ENCODE data around the gene OR4N5.

The OR4N5 gene

DNA sequence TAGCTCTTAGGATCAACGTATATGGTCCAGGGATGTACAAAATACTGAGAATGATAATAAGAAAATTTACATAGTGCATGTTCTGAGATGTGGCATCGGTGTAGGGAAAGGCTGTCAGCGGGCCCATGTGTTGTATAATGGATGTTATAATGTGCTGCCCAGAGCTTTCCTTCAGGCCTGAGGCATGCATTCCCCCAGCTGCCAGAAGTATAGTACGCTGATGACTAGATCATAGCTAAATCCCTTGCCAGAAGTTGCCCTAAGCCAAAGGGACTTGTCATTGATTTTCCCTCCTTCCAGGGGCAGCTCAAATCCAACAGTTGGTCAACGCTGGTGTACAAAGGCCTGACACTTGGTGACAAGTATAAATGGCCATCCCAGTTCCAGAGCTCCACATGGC is 45.6 kb downstream of the OR4N5 start:
- TF ChIP-seq TAF1 (IDR thresholded peaks at IDR 0.05; ENCODE audit: low read depth, low read length) = no peak
- no peak for TF ChIP-seq POLR2AphosphoS5 (IDR thresholded peaks at IDR 0.05; ENCODE audit: low read depth, low read length)
- TF ChIP-seq POU2F2 (IDR thresholded peaks at IDR 0.05; ENCODE audit: low read depth, low read length) = no peak
- no peak for TF ChIP-seq POLR2A (IDR thresholded peaks at IDR 0.05; ENCODE audit: low read depth, low read length)
- DNase-seq (ENCODE audit: insufficient read length, low spot score) (no peak), FAIRE-seq (no peak)

DNA sequence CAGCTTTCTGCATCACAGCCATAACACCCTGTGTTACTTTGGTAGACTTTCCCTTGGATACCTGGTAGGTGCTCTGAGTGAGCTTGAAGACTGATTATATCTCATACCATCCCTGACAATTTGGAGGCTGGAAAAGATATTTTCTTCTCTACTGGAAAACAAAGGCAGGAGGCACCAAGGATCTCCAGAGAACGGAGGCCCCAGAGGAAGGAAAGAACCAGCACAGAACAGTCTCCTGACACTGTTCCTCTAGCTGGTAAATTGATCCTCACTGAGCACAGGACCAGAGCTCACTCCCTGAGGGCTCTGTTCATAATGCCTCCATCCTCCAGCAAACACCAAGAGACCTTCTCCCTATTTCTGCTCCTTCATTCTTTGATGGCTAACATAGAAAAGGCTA is 52.0 kb downstream of the OR4N5 start, which contains the start of gene OR11G2:
OR11G2 (plus strand) TSS at position 301 of the 400 bp plus-strand sequence. CDS start 6,542 bp downstream, outside the sequence.
- FAIRE-seq (no peak), DNase-seq (ENCODE audit: insufficient read length, low spot score) (no peak)
- TF ChIP-seq PAX5 (IDR thresholded peaks at IDR 0.05; ENCODE audit: insufficient read depth, low read length, severe bottlenecking) = no peak
- no peak for TF ChIP-seq SPI1 (IDR thresholded peaks at IDR 0.05; ENCODE audit: low read depth, low read length)
- no peak for TF ChIP-seq POLR2A (IDR thresholded peaks at IDR 0.05; ENCODE audit: low read depth, low read length)
- TF ChIP-seq POU2F2 (IDR thresholded peaks at IDR 0.05; ENCODE audit: low read depth, low read length) = no peak
- no peak for TF ChIP-seq TAF1 (IDR thresholded peaks at IDR 0.05; ENCODE audit: low read depth, low read length)
- TF ChIP-seq POLR2AphosphoS5 (IDR thresholded peaks at IDR 0.05; ENCODE audit: low read depth, low read length) = no peak

- no peak for FAIRE-seq
- TF ChIP-seq SPI1 (IDR thresholded peaks at IDR 0.05; ENCODE audit: low read depth, low read length) (no peak), POLR2A (IDR thresholded peaks at IDR 0.05; ENCODE audit: low read depth, low read length) (no peak), POU2F2 (IDR thresholded peaks at IDR 0.05; ENCODE audit: low read depth, low read length) (no peak), PAX5 (IDR thresholded peaks at IDR 0.05; ENCODE audit: insufficient read depth, low read length, severe bottlenecking) (no peak), POLR2AphosphoS5 (IDR thresholded peaks at IDR 0.05; ENCODE audit: low read depth, low read length) (no peak), TAF1 (IDR thresholded peaks at IDR 0.05; ENCODE audit: low read depth, low read length) (no peak)
- DNase-seq (ENCODE audit: insufficient read length, low spot score) = no peak
Measured at GRCh38 chr14:20191396-20191795, 52.8 kb downstream of the OR4N5 start.

DNA sequence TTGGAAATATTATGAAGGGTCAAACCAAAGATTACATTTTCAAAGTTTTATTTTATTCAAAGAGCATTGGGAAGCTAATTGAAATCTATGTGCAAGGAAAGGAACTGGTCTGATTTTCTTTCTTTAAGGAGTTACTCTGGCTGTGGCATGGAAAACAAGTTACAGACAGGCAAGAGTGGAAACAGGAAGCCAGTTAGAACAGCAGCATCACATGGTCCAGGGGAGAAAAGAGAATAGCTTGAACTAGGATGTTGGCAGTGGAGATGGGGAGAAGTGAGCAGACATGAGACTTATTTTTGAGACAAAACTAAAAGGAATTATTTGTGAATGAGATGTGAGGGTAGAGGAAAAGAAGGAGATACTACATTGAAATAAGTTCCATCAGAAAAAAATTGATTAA is 55.5 kb downstream of the OR4N5 start:
- TF ChIP-seq POU2F2 (IDR thresholded peaks at IDR 0.05; ENCODE audit: low read depth, low read length) = no peak
- no peak for TF ChIP-seq POLR2A (IDR thresholded peaks at IDR 0.05; ENCODE audit: low read depth, low read length)
- no peak for TF ChIP-seq POLR2AphosphoS5 (IDR thresholded peaks at IDR 0.05; ENCODE audit: low read depth, low read length)
- TF ChIP-seq PAX5 (IDR thresholded peaks at IDR 0.05; ENCODE audit: insufficient read depth, low read length, severe bottlenecking) = no peak
- TF ChIP-seq TAF1 (IDR thresholded peaks at IDR 0.05; ENCODE audit: low read depth, low read length) = no peak
- TF ChIP-seq SPI1 (IDR thresholded peaks at IDR 0.05; ENCODE audit: low read depth, low read length) = no peak
- no peak for DNase-seq (ENCODE audit: insufficient read length, low spot score)
- no peak for FAIRE-seq
